Panc1 (cell line): ENCODE results near the gene AATK.

ENCODE experiments used
- POLR2AphosphoS5 ChIP-seq: IDR thresholded peaks from 2 replicates; pipeline ENCODE4 v1.6.1; 2012; ENCODE audit warnings: mild to moderate bottlenecking, low read depth, low read length, moderate library complexity
- TCF7L2 ChIP-seq: IDR thresholded peaks from 2 replicates; pipeline ENCODE4 v1.6.1; 2011; ENCODE audit warnings: mild to moderate bottlenecking, low read depth, low read length, inconsistent platforms
- TF ChIP-seq, protein P1 (sequence below): fragments of 450-650 bp; IDR thresholded peaks from 2 replicates; pipeline ENCODE4 v1.5.1; 2017; ENCODE audit warnings: mild to moderate bottlenecking
- TF ChIP-seq, protein P2 (sequence below), 2 experiments: IDR thresholded peaks; 2 replicates each; pipeline ENCODE4 v1.6.1; 2011 to 2012; ENCODE audit warnings: low read depth in 2 of 2, control low read depth in 1 of 2, low read length in 1 of 2, mild to moderate bottlenecking in 1 of 2, moderate library complexity in 1 of 2; ENCODE audit not compliant: insufficient read depth in 1 of 2

GRCh38 chr17:81117672-81118198 is 48.3 kb downstream of the AATK start:
- TF ChIP-seq, protein P1, sequence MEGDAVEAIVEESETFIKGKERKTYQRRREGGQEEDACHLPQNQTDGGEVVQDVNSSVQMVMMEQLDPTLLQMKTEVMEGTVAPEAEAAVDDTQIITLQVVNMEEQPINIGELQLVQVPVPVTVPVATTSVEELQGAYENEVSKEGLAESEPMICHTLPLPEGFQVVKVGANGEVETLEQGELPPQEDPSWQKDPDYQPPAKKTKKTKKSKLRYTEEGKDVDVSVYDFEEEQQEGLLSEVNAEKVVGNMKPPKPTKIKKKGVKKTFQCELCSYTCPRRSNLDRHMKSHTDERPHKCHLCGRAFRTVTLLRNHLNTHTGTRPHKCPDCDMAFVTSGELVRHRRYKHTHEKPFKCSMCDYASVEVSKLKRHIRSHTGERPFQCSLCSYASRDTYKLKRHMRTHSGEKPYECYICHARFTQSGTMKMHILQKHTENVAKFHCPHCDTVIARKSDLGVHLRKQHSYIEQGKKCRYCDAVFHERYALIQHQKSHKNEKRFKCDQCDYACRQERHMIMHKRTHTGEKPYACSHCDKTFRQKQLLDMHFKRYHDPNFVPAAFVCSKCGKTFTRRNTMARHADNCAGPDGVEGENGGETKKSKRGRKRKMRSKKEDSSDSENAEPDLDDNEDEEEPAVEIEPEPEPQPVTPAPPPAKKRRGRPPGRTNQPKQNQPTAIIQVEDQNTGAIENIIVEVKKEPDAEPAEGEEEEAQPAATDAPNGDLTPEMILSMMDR, result no peak
- TF ChIP-seq POLR2AphosphoS5 (no peak; the same call in 1 of the 2 replicates), TCF7L2 (no peak)
- TF ChIP-seq, protein P2, sequence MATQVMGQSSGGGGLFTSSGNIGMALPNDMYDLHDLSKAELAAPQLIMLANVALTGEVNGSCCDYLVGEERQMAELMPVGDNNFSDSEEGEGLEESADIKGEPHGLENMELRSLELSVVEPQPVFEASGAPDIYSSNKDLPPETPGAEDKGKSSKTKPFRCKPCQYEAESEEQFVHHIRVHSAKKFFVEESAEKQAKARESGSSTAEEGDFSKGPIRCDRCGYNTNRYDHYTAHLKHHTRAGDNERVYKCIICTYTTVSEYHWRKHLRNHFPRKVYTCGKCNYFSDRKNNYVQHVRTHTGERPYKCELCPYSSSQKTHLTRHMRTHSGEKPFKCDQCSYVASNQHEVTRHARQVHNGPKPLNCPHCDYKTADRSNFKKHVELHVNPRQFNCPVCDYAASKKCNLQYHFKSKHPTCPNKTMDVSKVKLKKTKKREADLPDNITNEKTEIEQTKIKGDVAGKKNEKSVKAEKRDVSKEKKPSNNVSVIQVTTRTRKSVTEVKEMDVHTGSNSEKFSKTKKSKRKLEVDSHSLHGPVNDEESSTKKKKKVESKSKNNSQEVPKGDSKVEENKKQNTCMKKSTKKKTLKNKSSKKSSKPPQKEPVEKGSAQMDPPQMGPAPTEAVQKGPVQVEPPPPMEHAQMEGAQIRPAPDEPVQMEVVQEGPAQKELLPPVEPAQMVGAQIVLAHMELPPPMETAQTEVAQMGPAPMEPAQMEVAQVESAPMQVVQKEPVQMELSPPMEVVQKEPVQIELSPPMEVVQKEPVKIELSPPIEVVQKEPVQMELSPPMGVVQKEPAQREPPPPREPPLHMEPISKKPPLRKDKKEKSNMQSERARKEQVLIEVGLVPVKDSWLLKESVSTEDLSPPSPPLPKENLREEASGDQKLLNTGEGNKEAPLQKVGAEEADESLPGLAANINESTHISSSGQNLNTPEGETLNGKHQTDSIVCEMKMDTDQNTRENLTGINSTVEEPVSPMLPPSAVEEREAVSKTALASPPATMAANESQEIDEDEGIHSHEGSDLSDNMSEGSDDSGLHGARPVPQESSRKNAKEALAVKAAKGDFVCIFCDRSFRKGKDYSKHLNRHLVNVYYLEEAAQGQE (IDR thresholded peaks at IDR 0.05; ENCODE audit: insufficient read depth in 1 of 2, low read depth in 2 of 2, low read length in 1 of 2), result no peak
